GM19463 (cell line): ENCODE measurements around the gene RAD52.

Source experiments
- ATAC-seq: cut with Tn5 transposase; IDR thresholded peaks from one replicate; pipeline ENCODE4 v1.9.1; 2021; ENCODE audit warnings: mild to moderate bottlenecking, moderate library complexity; ENCODE audit not compliant: unreplicated experiment

Gene RAD52

GRCh38 chr12:916240-916639 lies 33.3 kb downstream of the RAD52 start:
- no peak for ATAC-seq

- no peak for ATAC-seq
These were observed 34.4 kb downstream of the RAD52 start for GRCh38 chr12:915090-915489.

- ATAC-seq: no peak
These were observed 35.4 kb downstream of the RAD52 start for GRCh38 chr12:913919-914698.

- no peak for ATAC-seq
These were observed 36.8 kb downstream of the RAD52 start for GRCh38 chr12:912466-913235.

- ATAC-seq: no peak
These were observed 38.2 kb downstream of the RAD52 start for GRCh38 chr12:911191-911826.

- ATAC-seq: no peak
These were observed 39.1 kb downstream of the RAD52 start for GRCh38 chr12:910416-910815.

- no peak for ATAC-seq
These were observed 39.6 kb downstream of the RAD52 start for GRCh38 chr12:909861-910260.

GRCh38 chr12:907413-908185 lies 41.9 kb downstream of the RAD52 start:
- no peak for ATAC-seq

GRCh38 chr12:906062-906585 lies 43.4 kb downstream of the RAD52 start:
- no peak for ATAC-seq

GRCh38 chr12:905261-906031 lies 44.0 kb downstream of the RAD52 start:
- no peak for ATAC-seq

GRCh38 chr12:904010-904414 lies 45.5 kb downstream of the RAD52 start:
- ATAC-seq: no peak

GRCh38 chr12:903055-903454 lies 46.4 kb downstream of the RAD52 start:
- ATAC-seq: no peak

GRCh38 chr12:902581-902980 lies 46.9 kb downstream of the RAD52 start:
- no peak for ATAC-seq

GRCh38 chr12:897386-897785 lies 52.1 kb downstream of the RAD52 start:
- ATAC-seq: no peak

GRCh38 chr12:896031-896430 lies 53.5 kb downstream of the RAD52 start:
- ATAC-seq: no peak

- ATAC-seq: no peak
These were observed 55.3 kb downstream of the RAD52 start for GRCh38 chr12:894226-894625.

GRCh38 chr12:886206-886605 lies 63.3 kb downstream of the RAD52 start:
- no peak for ATAC-seq

- ATAC-seq: no peak
These were observed 63.8 kb downstream of the RAD52 start for GRCh38 chr12:885701-886100.

GRCh38 chr12:884746-885414 lies 64.6 kb downstream of the RAD52 start:
- ATAC-seq: no peak

- no peak for ATAC-seq
These were observed 68.8 kb downstream of the RAD52 start for GRCh38 chr12:880656-881055.
